Mesodermal cell (in vitro differentiated cells): ENCODE data around the gene HSPB1.
"Not testable (repeated sequence)": the region's sequence is repeated elsewhere in the genome, so short reads cannot be mapped to it uniquely, and the experiment has no call there.

Experiments used
- H3K27ac ChIP-seq: 2 replicates; pipeline ENCODE4 v1.7.0; 2013; ENCODE audit warnings: mild to moderate bottlenecking, low read depth, low read length, moderate library complexity; ENCODE audit not compliant: severe bottlenecking
- H3K36me3 ChIP-seq: 2 replicates; pipeline ENCODE4 v1.7.1; 2013; ENCODE audit warnings: mild to moderate bottlenecking, low read length, moderate library complexity; ENCODE audit not compliant: control insufficient read depth, insufficient read depth
- H3K4me1 ChIP-seq: one replicate; pipeline ENCODE4 v1.7.1; 2013; ENCODE audit warnings: mild to moderate bottlenecking, low read length; ENCODE audit not compliant: insufficient read depth, control insufficient read depth, poor library complexity, severe bottlenecking
- H3K4me3 ChIP-seq: 2 replicates; pipeline ENCODE4 v1.7.0; 2013; ENCODE audit warnings: low read length, control low read depth, mild to moderate bottlenecking; ENCODE audit not compliant: insufficient read depth, poor library complexity, severe bottlenecking; ENCODE audit errors: extremely low read depth
- H3K9me3 ChIP-seq: 2 replicates; pipeline ENCODE4 v1.7.1; 2013; ENCODE audit warnings: mild to moderate bottlenecking, low read length, moderate library complexity; ENCODE audit not compliant: control insufficient read depth
- WGBS, 2 experiments: methylation state at CpG; one replicate each; pipeline ENCODE4 v1.1.5; 2013; ENCODE audit warnings: missing lambda C conversion rate in 2 of 2; ENCODE audit not compliant: insufficient coverage in 2 of 2; 5-methylcytosine and 5-hydroxymethylcytosine counted together

Gene HSPB1

DNA sequence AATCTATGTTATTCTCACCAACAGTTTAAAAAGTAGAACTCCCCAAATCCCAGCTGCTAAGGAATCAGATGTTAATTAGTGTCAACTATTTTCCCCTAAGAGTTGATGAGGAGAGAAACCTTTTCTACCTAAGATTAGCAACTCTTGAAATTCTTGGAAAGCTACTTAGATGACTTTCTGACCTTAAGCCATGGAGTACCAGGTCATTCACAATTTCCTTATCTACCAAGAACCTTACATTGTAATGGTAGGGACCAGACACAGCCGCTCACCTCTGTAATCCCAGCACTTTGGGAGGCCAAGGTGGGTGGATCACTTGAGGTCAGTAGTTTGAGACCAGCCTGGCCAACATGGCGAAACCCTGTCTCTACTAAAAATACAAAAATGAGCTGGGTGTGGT is 32.9 kb downstream of the HSPB1 start:
- H3K27ac ChIP-seq, H3K4me1 ChIP-seq, H3K4me3 ChIP-seq, H3K9me3 ChIP-seq: not testable (repeated sequence)
- WGBS, 2 experiments, result 83 to 100% methylated on average over 1 of the region's 2 CpGs
- peaks cover 89% of the 10 kb centered on the region for H3K36me3 ChIP-seq

DNA sequence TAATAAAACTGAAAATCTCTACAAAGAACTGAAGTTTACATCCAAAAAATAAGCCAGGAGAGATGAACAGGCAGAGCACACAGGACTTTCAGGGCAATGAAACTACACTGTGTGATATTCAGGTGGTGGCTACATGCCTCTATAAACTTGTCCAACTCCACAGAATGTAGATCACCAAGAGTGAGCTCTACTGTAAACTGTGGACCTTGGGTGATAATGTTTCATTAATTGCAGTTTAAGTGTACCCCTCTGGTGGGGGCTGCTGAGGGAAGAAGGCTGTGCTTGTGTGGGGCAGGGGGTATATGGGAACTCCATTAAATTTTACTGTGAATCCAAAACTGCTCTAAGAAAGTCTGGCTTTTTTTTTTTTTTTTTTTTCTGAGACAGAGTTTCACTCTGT is 33.6 kb downstream of the HSPB1 start:
- H3K36me3 ChIP-seq, result peaks cover 89% of the 10 kb centered on the region
- H3K9me3 ChIP-seq, result no peaks in the 10 kb centered on the region
- H3K4me1 ChIP-seq, result no peaks in the 10 kb centered on the region
- H3K27ac ChIP-seq, result no peak overlapping the region
- H3K4me3 ChIP-seq, result no peak overlapping the region

DNA sequence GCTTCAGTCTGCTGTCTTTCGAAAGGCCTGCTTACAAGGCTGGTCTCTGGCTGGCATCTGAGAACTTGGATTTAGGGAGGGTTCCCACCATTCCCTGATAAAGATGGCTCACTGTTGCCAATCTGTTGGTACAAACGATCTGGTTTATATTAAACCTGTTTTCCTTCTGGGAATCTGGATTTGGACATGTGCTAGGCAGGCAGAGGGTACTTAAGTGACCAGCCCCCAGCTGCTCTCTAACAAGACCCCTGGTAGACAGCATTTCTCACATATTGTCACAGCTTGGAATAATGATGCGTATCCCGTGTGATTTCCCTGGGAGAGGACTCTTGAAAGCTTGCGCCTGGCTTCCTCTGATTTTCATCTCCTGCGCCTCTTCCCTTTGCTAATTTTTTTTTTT is 34.7 kb downstream of the HSPB1 start:
- Histone ChIP-seq H3K4me1 (no peaks in the 10 kb centered on the region), H3K4me3 (no peak overlapping the region), H3K27ac (no peak overlapping the region), H3K9me3 (no peaks in the 10 kb centered on the region), H3K36me3 (peaks cover 88% of the 10 kb centered on the region)
- 98 to 99% methylated on average over 6 of the region's 6 CpGs for WGBS, 2 experiments

DNA sequence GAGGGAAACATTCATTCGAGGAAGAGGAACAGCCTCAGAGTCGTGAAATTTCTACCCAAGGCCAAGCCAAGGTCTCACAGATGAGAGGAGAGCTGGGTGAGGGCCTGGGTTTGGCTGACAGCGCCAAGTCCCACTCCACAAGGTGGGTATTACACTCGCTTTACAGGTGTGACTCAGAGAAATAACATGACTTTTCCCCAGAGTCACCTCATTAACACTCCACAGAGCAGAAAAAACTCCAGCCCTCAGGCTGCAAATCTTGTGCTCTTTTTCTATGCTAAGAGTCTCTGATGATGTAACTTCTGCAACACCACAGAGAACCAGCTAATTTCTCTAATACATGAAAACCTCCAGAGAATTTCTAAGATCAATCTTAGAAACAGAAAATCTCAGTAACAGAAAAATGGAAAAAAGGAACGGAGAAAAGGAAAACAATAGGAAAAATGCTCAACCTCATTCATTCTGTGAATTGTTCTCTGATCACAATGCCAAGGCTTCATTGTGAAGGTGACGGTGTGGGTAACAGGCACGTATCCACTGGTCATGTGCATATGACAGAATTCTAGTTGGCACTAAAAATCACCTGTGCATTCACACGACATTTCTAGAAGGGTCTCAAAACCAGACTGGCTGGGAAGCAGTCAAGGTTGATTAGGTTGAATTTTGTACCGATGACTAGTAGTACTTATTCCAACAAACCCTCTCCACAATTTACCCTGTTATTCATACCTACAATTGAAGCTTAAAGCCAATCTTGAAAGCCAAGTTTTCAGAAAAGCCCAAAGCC is 36.0 kb downstream of the HSPB1 start:
- no peak overlapping the region for H3K4me3 ChIP-seq
- H3K9me3 ChIP-seq, result no peaks in the 10 kb centered on the region
- H3K27ac ChIP-seq, result no peak overlapping the region
- WGBS, 2 experiments, result 94 to 98% methylated on average over 8 of the region's 9 CpGs
- no peaks in the 10 kb centered on the region for H3K4me1 ChIP-seq
- H3K36me3 ChIP-seq, result peaks cover 88% of the 10 kb centered on the region

DNA sequence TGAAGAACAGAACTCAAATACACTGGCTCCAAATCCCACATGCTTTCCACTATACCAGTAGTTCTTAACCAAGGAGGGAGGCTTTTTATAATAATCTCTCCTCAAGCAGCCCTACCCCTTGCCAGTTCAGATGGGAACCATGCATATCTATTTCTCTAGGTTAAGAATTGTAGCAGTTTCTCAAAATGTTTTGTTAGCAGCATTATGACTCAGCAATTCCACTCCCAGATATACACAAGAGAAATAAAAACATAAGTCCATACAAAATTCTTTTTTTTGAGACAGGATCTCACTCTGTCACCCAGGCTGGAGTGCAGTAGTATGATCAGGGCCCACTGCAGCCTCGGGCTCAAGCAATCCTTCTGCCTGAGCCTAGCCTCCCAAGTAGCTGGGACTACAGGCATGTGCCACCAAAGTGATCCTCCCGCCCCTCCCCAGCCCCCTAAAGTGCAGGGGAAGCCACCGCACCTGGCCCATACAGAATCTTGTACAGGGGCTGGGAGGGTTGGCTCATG is 38.2 kb downstream of the HSPB1 start:
- H3K4me1 ChIP-seq, result peaks cover 3% of the 10 kb centered on the region
- 60 to 92% methylated on average over 1 of the region's 3 CpGs for WGBS, 2 experiments
- H3K36me3 ChIP-seq, result peaks cover 94% of the 10 kb centered on the region
- no peak overlapping the region for H3K4me3 ChIP-seq
- H3K9me3 ChIP-seq, result no peaks in the 10 kb centered on the region
- H3K27ac ChIP-seq, result peak overlapping the region; percentile 18

- peaks cover 96% of the 10 kb centered on the region for H3K36me3 ChIP-seq
- H3K4me1 ChIP-seq, result peaks cover 11% of the 10 kb centered on the region
- no peak overlapping the region for H3K27ac ChIP-seq
- no peaks in the 10 kb centered on the region for H3K9me3 ChIP-seq
- 93 to 94% methylated on average over 5 of the region's 5 CpGs for WGBS, 2 experiments
- H3K4me3 ChIP-seq, result no peak overlapping the region
Measured at GRCh38 chr7:76342222-76342621, 39.7 kb downstream of the HSPB1 start.

DNA sequence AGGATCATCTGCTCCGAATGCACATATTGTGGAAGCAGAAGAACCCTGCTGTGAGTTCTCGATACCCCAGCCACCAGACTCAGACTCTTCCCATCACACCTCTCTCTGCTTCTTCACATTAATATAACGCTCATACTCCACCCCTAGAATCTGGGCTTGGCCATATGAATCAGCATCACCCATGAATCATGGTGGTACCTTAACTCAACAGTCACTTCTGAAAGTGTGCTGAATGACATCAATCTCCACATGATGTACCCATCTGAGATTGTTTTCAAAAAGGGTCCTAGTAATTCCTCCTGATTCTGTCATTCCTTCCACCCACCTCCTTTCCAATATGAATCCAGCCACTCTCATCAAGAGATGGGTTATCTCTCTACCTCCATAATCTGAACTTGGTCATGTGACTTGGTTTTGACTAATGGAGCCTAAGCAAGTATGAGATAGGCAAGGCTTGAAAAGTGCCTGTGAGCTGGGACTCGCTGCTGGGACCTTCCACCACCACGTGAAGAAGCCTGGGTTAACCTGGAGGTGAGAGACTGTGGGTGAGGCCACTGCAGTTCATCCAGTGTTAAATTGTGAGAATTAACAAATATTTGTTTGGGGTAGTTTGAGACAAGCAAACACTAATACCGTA is 40.9 kb downstream of the HSPB1 start:
- no peak overlapping the region for H3K4me3 ChIP-seq
- H3K36me3 ChIP-seq, result peaks cover 97% of the 10 kb centered on the region

DNA sequence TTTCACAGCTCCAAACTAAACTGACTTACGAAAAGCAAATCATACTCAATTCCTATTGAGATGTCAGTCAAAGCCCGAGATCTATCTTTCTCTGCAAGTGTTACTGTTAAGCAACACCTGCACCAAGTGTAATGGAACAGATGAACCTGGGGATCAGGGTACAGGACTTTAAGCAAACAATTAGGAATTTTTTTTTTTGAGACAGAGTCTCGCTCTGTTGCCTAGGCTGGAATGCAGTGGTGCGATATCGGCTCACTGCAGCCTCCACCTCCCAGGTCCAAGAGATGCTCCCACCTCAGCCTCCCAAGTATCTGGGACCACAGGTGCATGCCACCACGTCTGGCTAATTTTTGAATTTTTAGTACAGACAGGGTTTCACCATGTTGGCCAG is 41.5 kb downstream of the HSPB1 start:
- H3K4me3 ChIP-seq, result no peak overlapping the region
- H3K4me1 ChIP-seq, result peaks cover 20% of the 10 kb centered on the region
- peaks cover 97% of the 10 kb centered on the region for H3K36me3 ChIP-seq
- no peaks in the 10 kb centered on the region for H3K9me3 ChIP-seq
- no peak overlapping the region for H3K27ac ChIP-seq
- WGBS, 2 experiments, result 88 to 96% methylated on average over 4 to 6 of the region's 6 CpGs

More for the DNA sequence above, 40.9 kb downstream of the HSPB1 start:
- 88 to 92% methylated on average over 5 of the region's 6 CpGs for WGBS, 2 experiments
- Histone ChIP-seq H3K4me1 (peaks cover 17% of the 10 kb centered on the region), H3K27ac (no peak overlapping the region), H3K9me3 (no peaks in the 10 kb centered on the region)

DNA sequence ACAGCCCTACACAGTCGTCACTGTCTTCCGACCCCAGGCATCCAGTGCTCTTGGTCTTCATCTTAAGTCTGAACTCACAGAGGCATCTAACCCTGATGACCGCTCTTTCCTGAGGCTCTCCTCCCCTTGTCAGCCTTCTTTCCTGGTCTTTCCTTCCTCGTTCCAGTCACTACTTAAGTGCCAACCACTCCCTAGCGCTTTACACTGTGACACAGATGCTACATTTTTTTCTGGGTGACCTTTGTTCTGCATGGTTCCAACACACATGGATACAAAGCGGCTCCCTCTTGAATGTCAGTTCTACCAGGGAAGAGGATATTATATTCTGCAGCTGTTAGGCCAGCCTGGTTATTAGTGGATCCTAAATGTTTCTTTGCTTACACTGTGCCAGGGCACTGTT is 43.6 kb downstream of the HSPB1 start:
- Histone ChIP-seq H3K4me1 (peaks cover 20% of the 10 kb centered on the region), H3K4me3 (no peak overlapping the region), H3K9me3 (no peaks in the 10 kb centered on the region), H3K36me3 (peaks cover 98% of the 10 kb centered on the region), H3K27ac (no peak overlapping the region)
- 97 to 100% methylated on average over 5 to 6 of the region's 6 CpGs for WGBS, 2 experiments

DNA sequence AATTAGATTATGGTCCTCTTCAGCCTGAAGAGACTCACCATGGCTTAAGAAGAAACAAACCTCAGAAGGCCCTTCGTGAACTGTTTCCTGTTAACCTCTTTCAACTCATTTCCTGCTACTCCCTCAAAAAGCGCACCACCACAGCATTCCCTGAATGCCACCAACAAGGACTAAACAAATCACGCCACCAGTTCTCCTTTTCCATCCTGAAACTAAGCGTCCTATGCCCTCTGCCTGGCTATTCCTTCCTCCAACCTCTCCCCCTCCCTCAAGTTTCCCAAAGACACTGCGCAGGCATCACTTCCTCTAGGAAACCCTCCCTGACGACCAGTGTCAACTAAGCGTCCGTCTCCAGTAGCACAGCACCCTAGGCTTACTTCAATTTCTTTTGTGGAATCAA is 44.3 kb downstream of the HSPB1 start:
- Histone ChIP-seq H3K9me3 (no peaks in the 10 kb centered on the region), H3K4me1 (peaks cover 20% of the 10 kb centered on the region), H3K4me3 (no peak overlapping the region), H3K27ac (peak overlapping the region; percentile 24), H3K36me3 (peaks cover 99% of the 10 kb centered on the region)
- WGBS, 2 experiments, result 97 to 99% methylated on average over 8 of the region's 8 CpGs

- no peak overlapping the region for H3K4me3 ChIP-seq
- 96 to 100% methylated on average over 1 to 4 of the region's 5 CpGs for WGBS, 2 experiments
- peaks cover 99% of the 10 kb centered on the region for H3K36me3 ChIP-seq
- H3K4me1 ChIP-seq, result peaks cover 20% of the 10 kb centered on the region
- no peak overlapping the region for H3K27ac ChIP-seq
- no peaks in the 10 kb centered on the region for H3K9me3 ChIP-seq
Measured at GRCh38 chr7:76347710-76348109, 45.2 kb downstream of the HSPB1 start.
